ENCODE measurements around the gene MSANTD1.

GRCh38 chr4:3215256-3215655, 33.7 kb upstream of the MSANTD1 start:
- TF ChIP-seq CTCF (IDR thresholded peaks at IDR 0.05) (no peak), EZH2 (IDR thresholded peaks at IDR 0.05; ENCODE audit: borderline replicate concordance, insufficient read depth, low read depth, low read length, poor library complexity, severe bottlenecking) (no peak)

Data from B cell (primary cell).